Ascending aorta (tissue), 2 donors: Measurements from ENCODE around the gene SHISA4. TPM values are rescaled to one million over a fixed set of nuclear protein-coding genes. Genes with fewer than 3 reads are reported as not detected.
A peak's percentile ranks its signal among the peaks of the same experiment; 100 is the strongest.

ENCODE experiments used
- DNase-seq, 2 donors: peaks; one replicate each; pipeline ENCODE4 v3.0.0-alpha.2; 2019; ENCODE audit warnings: low spot score in 2 of 2
- H3K27ac ChIP-seq, 2 donors: fragments of 200-600 bp; sonication (generic); one replicate each; pipeline ENCODE4 v1.5.1; 2016 to 2017; ENCODE audit warnings: mild to moderate bottlenecking in 1 of 2
- H3K27me3 ChIP-seq: fragments of 200-600 bp; sonication (generic); one replicate; pipeline ENCODE4 v1.5.1; 2017
- H3K36me3 ChIP-seq, 2 donors: fragments of 200-600 bp; sonication (generic); one replicate each; pipeline ENCODE4 v1.5.1; 2016
- H3K4me1 ChIP-seq, 2 donors: fragments of 200-600 bp; sonication (generic); one replicate each; pipeline ENCODE4 v1.5.1; 2016 to 2017; ENCODE audit warnings: mild to moderate bottlenecking in 1 of 2
- H3K4me3 ChIP-seq, 2 donors: fragments of 200-600 bp; sonication (generic); one replicate each; pipeline ENCODE4 v1.5.1; 2016 to 2017; ENCODE audit warnings: mild to moderate bottlenecking in 1 of 2
- H3K9me3 ChIP-seq, 2 donors: fragments of 200-600 bp; sonication (generic); one replicate each; pipeline ENCODE4 v1.5.1; 2016
- intact Hi-C: fragments of 100-400 bp; cut with DNase I; formaldehyde crosslinking; loops from one replicate; pipeline ENCODE4 v1.15.1; 2023
- total RNA-seq: library from RNA; depleted of rRNA; stranded (reverse); fragments of >200 nt; gene quantifications from one replicate; pipeline ENCODE4 v1.1.0, GENCODE V29; 2016
- TF ChIP-seq, protein P1 (sequence below), 3 experiments: fragments of 200-600 bp in 2 of 3; fragments of 450-650 bp in 1 of 3; sonication (generic) in 2 of 3; IDR thresholded peaks; one replicate each; pipeline ENCODE4 v1.5.1; 2016 to 2019; ENCODE audit warnings: antibody characterized with exemption in 3 of 3, mild to moderate bottlenecking in 1 of 3, moderate library complexity in 1 of 3

The SHISA4 gene
- total RNA-seq, 1 donor from 2014 or later, result 62.5 TPM

DNA sequence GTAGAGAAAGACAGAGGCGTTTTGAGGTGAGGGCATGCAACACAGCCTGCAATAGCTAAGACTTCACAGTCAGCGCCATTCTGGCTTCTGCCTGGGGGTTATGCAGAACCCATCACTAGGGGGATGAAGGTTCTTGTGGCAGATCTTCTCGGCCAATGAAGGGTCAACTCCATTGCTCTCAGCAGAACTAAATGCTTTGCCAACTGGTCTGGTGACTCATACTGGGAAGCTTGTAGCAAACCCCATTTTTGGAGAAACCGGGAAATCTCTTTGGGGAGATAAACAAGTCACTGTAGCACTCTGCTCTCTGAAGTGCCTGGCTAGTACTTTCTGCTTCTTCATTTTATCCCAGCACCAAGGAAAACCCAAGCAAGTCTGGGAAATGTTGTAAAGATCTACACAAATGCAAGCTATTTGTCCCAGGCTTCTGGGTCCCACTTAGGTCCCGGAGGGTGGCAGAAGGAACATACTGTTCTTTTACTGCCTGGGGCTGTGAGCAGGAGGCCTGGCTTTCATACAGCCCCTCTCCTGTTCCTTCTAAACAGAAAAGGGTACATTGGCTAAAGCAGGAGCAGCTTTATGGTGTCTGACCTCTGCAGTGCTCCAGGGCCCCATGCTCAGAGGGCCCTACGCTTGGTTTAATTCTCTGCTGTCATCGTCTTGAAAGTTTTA is 28.8 kb downstream of the SHISA4 start:
- TF ChIP-seq, protein P1, sequence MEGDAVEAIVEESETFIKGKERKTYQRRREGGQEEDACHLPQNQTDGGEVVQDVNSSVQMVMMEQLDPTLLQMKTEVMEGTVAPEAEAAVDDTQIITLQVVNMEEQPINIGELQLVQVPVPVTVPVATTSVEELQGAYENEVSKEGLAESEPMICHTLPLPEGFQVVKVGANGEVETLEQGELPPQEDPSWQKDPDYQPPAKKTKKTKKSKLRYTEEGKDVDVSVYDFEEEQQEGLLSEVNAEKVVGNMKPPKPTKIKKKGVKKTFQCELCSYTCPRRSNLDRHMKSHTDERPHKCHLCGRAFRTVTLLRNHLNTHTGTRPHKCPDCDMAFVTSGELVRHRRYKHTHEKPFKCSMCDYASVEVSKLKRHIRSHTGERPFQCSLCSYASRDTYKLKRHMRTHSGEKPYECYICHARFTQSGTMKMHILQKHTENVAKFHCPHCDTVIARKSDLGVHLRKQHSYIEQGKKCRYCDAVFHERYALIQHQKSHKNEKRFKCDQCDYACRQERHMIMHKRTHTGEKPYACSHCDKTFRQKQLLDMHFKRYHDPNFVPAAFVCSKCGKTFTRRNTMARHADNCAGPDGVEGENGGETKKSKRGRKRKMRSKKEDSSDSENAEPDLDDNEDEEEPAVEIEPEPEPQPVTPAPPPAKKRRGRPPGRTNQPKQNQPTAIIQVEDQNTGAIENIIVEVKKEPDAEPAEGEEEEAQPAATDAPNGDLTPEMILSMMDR (IDR thresholded peaks at IDR 0.05), result no peak
- Histone ChIP-seq H3K36me3 (peaks cover 31 to 40% of the 10 kb centered on the region in 2 donors), H3K27me3 (no peaks in the 10 kb centered on the region), H3K4me1 (peaks cover 66 to 94% of the 10 kb centered on the region in 2 donors), H3K27ac (peak overlapping the region; percentile 94 to 97), H3K4me3 (peak overlapping the region; percentile 33 to 50), H3K9me3 (no peaks in the 10 kb centered on the region)
- no peak for DNase-seq
- intact Hi-C loops, result loop anchor here (2.0 kb wide), 2 partner anchors 21 to 29 kb away; partner anchors contain the start of gene LMOD1

DNA sequence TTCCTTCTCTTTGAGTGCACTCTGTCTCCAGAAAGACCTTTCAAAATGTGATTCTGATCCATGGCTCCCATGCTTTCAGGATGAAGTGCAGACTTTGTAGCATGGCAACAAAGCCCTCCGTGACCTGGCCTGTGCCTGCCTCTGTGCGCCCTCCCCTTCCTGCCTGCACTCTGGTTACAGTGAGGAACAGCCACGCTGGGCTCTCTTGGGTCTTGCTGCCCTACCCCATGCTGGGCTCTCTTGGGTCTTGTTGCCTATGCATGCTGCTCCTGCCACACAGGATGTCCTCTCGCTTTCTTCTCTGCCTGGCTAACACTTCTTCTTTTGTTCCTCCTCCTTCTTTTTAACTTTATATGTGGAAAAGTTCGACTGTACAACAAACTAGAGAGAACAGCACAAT is 29.6 kb downstream of the SHISA4 start:
- H3K9me3 ChIP-seq, result no peaks in the 10 kb centered on the region
- no peak for DNase-seq
- no peaks in the 10 kb centered on the region for H3K27me3 ChIP-seq
- peaks cover 36 to 48% of the 10 kb centered on the region in 2 donors for H3K36me3 ChIP-seq
- intact Hi-C loops, result no loop called here
- peaks cover 61 to 92% of the 10 kb centered on the region in 2 donors for H3K4me1 ChIP-seq
- H3K4me3 ChIP-seq, result peak overlapping the region; percentile 33 to 50
- TF ChIP-seq, protein P1 (IDR thresholded peaks at IDR 0.05), result no peak
- peak overlapping the region; percentile 94 to 97 for H3K27ac ChIP-seq

- H3K9me3 ChIP-seq, result no peaks in the 10 kb centered on the region
- no peak overlapping the region for H3K4me3 ChIP-seq
- TF ChIP-seq, protein P1 (IDR thresholded peaks at IDR 0.05), result no peak
- no peak for DNase-seq
- H3K4me1 ChIP-seq, result peaks cover 36 to 86% of the 10 kb centered on the region in 2 donors
- peaks cover 41 to 55% of the 10 kb centered on the region in 2 donors for H3K36me3 ChIP-seq
- peak overlapping the region; percentile 94 to 97 for H3K27ac ChIP-seq
- H3K27me3 ChIP-seq, result no peaks in the 10 kb centered on the region
- intact Hi-C loops, result no loop called here
Observed at GRCh38 chr1:201921952-201922558, 33.4 kb downstream of the SHISA4 start.

DNA sequence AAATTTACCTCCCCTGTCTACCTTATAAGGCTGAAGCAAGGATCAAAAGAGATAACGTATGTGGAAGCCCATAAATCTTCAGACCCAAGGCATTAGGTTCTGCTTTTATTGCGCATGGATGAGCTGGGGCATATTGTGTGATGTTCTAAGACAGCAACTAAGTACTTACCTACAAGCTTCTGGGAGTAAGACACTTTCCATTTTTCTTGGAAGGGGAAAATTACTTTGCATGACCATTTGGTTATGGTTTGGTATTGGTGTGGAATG is 36.5 kb downstream of the SHISA4 start:
- Histone ChIP-seq H3K27ac (peak overlapping the region; percentile 81 to 94), H3K27me3 (no peaks in the 10 kb centered on the region), H3K4me3 (no peak overlapping the region), H3K36me3 (peaks cover 51 to 85% of the 10 kb centered on the region in 2 donors), H3K9me3 (no peaks in the 10 kb centered on the region), H3K4me1 (peaks cover 14 to 72% of the 10 kb centered on the region in 2 donors)
- intact Hi-C loops, result no loop called here
- TF ChIP-seq, protein P1 (IDR thresholded peaks at IDR 0.05), result no peak
- no peak for DNase-seq

DNA sequence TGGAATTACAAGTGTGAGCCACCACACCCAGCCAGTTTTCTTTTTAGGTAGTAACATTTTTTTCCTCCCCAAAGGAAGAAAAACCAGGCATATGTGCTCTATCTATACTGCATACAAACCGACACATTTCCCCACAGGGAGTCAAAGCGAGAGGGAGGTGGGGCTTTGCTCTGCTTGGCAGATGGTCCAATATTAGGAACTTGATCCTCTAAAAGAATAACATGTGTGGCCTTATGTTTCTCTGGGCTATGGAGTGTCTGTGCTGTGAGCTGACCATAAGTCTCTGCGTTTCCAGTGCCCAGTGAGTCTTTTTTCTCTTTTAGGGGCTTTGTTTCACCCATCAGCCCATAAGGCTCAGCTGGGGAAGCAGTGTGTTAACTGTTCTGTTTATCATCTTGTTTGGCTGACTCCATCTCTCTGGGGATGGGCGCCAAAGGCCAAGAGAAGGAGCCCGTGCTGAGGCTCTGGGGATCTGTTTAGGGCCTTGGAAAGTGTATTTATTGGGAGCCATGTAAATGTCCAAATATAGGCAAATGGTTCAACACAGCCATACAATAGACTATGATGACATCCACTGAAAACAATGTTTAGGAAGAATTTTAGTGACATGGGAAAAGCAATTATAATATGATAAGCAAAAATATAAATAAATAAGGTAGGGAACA is 37.4 kb downstream of the SHISA4 start:
- TF ChIP-seq, protein P1 (IDR thresholded peaks at IDR 0.05), result no peak
- DNase-seq, result no peak
- H3K27me3 ChIP-seq, result no peaks in the 10 kb centered on the region
- intact Hi-C loops, result no loop called here
- H3K4me3 ChIP-seq, result peak overlapping the region in 1 of 2 donors; percentile 37
- peaks cover 43 to 85% of the 10 kb centered on the region in 2 donors for H3K36me3 ChIP-seq
- H3K27ac ChIP-seq, result peak overlapping the region; percentile 81 to 94
- peaks cover 10 to 71% of the 10 kb centered on the region in 2 donors for H3K4me1 ChIP-seq
- no peaks in the 10 kb centered on the region for H3K9me3 ChIP-seq
